GM13977 (cell line): ENCODE results near the gene SLC4A9.

Experiments used
- DNase-seq: peaks from one replicate; pipeline ENCODE4 v3.0.0; 2012; ENCODE audit warnings: low spot score
- in situ Hi-C: fragments of 300-500 bp; cut with MboI; formaldehyde crosslinking; loops from one replicate; pipeline ENCODE4 v1.12.0; 2022; ENCODE audit warnings: low sequenced_read_pairs, low pct_unique_long_range_greater_than_20kb, mixed read lengths, inconsistent platforms; ENCODE audit not compliant: unreplicated experiment
- TF ChIP-seq, protein P1 (sequence below): IDR thresholded peaks from 2 replicates; pipeline ENCODE4 v1.5.1; 2012; ENCODE audit warnings: mild to moderate bottlenecking, control low read depth; ENCODE audit not compliant: insufficient read depth; ENCODE audit errors: extremely low read depth, missing control alignments

Gene SLC4A9

DNA sequence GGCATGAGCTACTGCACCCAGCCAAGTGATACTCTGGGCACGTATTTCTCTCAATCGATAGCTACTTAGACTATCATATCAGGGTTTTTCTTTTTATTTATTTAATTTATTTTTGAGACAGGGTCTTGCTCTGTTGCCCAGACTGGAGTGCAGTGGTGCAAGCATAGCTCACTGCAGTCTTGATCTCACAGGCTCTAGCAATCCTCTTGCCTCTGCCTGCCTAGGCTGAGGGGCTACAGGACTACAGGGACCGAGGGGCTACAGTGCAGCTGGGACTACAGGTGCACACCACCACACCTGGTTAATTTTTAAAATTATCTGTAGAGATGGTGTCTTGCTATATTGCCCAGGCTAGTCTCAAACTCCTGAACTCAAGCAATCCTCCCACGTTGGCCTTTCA is 21.4 kb downstream of the SLC4A9 start:
- in situ Hi-C loops, result no loop called here
- TF ChIP-seq, protein P1, sequence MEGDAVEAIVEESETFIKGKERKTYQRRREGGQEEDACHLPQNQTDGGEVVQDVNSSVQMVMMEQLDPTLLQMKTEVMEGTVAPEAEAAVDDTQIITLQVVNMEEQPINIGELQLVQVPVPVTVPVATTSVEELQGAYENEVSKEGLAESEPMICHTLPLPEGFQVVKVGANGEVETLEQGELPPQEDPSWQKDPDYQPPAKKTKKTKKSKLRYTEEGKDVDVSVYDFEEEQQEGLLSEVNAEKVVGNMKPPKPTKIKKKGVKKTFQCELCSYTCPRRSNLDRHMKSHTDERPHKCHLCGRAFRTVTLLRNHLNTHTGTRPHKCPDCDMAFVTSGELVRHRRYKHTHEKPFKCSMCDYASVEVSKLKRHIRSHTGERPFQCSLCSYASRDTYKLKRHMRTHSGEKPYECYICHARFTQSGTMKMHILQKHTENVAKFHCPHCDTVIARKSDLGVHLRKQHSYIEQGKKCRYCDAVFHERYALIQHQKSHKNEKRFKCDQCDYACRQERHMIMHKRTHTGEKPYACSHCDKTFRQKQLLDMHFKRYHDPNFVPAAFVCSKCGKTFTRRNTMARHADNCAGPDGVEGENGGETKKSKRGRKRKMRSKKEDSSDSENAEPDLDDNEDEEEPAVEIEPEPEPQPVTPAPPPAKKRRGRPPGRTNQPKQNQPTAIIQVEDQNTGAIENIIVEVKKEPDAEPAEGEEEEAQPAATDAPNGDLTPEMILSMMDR, result no peak
- no peak for DNase-seq

DNA sequence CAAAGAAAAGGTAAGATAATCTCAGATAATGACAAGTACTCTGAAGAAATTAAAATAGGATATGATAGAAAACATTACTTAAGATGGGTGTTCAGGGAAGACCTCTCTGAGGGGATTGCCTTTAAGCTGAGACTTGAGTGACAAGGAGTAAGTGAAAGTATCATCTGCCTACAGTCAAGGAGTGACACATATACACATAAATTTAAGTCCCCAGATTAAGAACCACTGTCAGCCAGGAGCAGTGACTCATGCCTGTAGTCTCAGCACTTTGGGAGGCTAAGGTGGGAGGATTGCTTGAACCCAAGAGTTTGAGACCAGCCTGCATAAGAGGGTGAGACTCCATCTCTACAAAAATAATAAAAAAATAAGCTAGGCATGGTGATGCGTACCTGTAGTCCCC is 22.0 kb downstream of the SLC4A9 start:
- DNase-seq, result no peak
- in situ Hi-C loops, result no loop called here
- TF ChIP-seq, protein P1, result no peak

DNA sequence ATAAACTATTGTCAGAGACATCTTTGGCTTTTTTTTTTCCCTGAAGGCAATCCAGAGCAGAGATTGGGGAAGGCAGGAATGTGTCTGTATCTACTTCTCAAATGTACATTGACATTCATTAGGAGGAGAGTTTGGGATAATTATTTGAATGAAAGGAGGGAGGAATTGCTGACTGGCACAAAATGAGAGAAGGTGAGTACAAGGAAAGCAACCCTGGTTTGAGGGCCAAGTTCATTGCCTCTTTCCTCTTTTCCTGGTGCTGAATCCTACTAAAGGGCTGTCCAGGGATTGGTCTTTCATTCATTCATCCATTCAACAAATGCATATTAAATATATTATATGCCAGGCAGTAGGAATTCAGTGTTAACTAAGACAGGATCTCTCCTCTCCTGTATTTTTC is 22.9 kb downstream of the SLC4A9 start:
- TF ChIP-seq, protein P1, result no peak
- in situ Hi-C loops, result no loop called here
- DNase-seq, result no peak

DNA sequence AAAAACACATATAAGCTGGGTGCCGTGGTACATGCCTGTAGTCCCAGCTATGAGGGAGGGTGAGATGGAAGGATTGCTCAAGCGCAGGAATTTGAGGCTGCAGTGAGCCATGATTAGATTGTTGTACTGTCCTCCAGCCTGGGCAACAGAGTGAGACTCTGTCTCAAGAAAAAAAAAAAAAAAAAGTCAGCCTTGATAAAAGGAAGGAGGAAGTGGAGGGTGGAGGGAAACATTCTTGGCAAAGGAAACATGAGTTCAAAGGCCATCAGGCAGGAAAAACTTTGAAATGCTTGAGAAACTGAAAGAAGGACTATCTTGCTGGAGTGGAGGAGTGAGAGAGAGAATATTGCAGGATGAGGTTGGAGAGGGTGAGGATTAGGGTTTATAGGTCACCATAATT is 23.3 kb downstream of the SLC4A9 start:
- in situ Hi-C loops, result no loop called here
- TF ChIP-seq, protein P1, result no peak
- DNase-seq, result no peak

DNA sequence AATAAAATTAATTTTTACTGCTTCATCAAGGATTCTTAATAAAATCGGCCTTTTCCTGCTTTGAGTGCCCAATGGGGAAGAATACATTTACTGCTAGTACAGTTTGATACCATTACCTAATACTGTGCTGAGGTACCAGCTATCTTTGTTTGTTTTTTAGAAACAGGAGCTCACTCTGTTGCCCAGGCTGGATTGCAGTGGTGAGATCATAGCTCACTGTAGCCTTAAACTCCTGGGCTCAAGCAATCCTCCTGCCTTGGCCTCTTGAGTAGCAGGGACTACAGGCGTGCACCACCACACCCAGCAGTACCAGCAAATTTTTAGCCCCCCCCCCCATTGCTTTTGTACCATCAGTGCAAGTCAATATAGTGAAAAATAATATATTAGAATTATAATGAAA is 28.1 kb downstream of the SLC4A9 start:
- in situ Hi-C loops, result no loop called here
- no peak for DNase-seq
- TF ChIP-seq, protein P1, result no peak

DNA sequence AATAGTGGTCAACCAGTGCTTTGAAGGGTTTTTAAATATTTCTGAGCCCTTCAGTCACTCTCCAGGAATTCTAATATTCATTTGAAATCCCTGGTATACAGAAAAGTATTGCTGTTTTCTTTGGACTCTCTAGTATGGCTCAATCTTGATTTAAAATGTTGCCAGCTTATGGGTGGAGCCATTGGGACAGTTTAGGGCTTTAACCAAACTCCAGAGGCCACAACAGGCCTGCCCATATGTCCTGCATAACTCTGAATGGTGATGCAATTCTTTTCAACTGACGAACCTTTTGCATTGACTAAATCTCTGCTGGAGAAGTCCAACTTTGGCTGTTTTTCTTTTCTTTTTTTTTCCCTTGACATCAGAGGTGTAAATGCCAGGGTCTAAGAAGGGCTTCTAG is 31.3 kb downstream of the SLC4A9 start:
- TF ChIP-seq, protein P1, result no peak

DNA sequence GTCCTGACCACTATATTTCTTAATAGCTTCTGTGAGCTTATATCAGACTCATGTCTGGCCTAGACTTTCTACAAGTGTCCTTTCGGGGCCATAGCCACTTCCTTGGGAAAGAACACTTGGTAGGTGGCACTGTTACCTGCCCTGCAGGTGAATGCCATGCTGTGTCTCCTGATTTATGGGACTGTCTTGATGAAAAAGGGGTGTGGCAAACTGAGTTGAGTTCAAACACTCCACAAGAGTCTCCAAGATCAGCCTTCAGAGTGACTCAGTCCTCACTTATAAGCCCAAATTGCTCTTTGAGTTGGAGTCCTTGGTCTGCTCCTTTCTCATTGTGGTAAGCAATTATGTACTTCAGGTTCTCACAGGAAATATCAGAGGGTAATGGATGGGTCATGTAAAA is 31.7 kb downstream of the SLC4A9 start:
- DNase-seq, result no peak
- in situ Hi-C loops, result no loop called here
- TF ChIP-seq, protein P1, result no peak

More for the DNA sequence above, 31.3 kb downstream of the SLC4A9 start:
- no peak for DNase-seq
- in situ Hi-C loops, result no loop called here
